HG03159 (cell line): Measurements from ENCODE around the gene TLR8.

Source experiments
- ATAC-seq: cut with Tn5 transposase; IDR thresholded peaks from one replicate; pipeline ENCODE4 v1.9.1; 2021; ENCODE audit warnings: mild to moderate bottlenecking, moderate library complexity; ENCODE audit not compliant: unreplicated experiment

TLR8 gene

GRCh38 chrX:12906046-12906761, at the start of gene TLR8:
Gene TLR8 (plus strand): TSS chrX:12906620. CDS start chrX:12906707, 87 bp downstream.
- no peak for ATAC-seq

- ATAC-seq = no peak
These were observed 41.1 kb upstream of the TLR8 start for GRCh38 chrX:12865359-12865758.

- no peak for ATAC-seq
These were observed 39.7 kb upstream of the TLR8 start, which contains the start of gene TLR7 for GRCh38 chrX:12866451-12867377. Gene TLR7 (plus strand): TSS chrX:12867072. CDS start chrX:12867579, 507 bp downstream.

DNA sequence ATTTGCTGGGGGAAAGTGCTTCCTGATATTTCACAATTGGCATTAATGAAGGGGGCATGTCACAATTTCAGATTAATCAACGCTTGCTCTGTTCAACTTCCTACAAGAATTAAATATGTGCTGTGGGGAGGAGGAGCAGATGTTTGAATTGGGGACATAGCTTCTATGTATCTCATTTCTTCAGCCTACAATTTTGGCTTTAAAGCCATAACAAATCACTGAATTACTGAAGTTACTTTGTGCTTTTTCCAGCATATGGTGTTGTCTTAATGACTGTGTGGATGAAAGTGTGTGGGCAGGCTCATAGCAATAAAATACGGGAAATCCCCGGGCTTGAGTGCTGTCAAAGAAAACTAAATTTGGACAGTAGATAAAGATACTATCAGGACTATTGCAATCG, 38.7 kb upstream of the TLR8 start:
- ATAC-seq = no peak

DNA sequence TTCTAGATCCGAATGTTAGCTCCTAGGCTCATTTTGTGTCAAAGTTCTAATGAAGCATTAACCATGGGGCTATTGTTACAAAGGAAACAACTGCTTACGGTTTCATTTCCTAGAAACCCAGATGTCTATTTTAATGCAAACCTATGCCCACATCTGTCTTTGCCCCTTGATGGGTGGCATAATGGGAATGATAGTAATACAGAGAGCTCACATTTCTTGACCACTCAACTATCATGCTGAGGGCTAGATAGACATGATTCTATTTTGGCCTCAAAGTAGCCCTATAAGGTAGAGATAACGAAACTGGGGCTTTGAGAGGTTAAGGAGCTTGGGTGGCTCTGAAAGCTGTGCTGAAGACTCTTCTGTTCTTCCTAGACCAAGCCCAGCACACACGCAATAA, 37.7 kb upstream of the TLR8 start:
- ATAC-seq = peak; percentile 40

DNA sequence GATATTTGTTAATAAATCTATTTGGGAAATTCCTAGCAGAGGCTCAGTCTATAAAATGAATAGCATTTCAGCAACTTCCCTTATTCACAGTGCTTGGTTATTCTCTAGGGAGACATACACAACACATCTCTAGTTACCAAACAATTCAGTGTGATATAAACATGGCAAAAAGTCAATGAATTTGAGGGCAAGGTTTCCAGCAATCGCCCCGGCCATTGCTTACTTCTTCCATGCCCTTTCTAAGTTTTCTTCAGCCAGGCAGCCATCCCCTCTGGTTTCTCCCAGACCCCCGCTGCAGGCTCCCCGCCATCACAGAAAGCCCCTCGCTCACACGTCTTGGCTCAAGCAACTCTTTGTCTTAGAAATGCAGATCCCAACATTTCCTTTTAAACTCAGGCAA, 35.2 kb upstream of the TLR8 start:
- no peak for ATAC-seq

DNA sequence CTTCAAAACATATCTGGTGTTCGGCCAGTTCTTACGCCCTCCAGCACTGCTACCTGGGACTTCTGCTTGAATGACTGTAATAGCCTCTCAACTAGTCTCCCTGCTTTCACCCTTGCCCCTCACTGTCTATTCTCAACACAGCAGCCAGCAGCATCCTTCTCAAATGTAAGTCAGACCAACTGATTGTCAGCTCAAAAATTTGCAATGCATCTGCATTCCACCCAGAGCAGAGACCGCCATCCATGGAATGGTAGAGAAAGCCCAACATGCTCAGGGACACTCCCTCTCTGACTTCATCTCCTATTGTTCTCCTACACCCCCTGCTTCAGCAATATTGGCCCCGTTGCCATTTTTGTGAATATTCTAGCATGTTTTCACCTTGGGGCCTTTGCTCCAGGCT, 33.7 kb upstream of the TLR8 start:
- ATAC-seq = no peak

DNA sequence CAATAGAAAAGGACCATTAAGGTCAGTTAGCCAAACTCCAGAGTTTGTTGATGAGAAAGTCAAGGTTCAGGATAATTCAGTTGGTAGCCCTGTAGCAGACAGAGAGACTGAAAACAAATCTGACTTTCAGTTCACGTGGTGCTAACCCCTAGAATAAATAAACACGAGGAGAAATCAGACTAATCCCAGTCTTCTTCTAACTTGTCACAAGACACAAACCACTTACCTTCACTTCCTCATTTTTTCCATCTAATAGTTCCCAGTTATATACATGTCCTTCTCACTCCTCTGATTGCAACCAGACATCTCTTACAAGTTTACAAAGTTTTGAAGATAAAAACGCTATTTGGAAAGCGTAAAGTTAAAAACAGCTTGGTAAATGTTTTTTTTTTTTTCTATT, 31.8 kb upstream of the TLR8 start:
- no peak for ATAC-seq

DNA sequence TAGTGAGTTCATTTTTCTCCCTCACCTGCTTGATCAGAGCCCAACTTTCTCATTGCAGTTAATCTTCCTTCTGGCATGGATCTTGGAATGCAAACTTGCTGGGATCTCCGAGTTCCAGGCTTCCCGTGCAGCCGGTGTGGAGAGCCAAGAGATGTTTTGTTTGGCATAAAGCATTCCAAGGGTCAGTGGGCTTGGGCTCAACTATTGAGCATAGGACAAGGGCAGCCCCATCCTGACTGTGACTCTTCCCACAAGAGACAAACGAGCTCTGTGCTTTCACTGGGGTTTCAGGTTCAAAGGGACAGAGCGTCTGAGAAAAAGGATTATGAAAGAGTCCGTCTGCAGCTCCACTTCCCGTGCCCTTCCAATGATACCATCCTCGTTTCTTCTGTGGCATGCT, 29.0 kb upstream of the TLR8 start:
- ATAC-seq = no peak

- ATAC-seq = no peak
These were observed 27.9 kb upstream of the TLR8 start for GRCh38 chrX:12878536-12878935.

DNA sequence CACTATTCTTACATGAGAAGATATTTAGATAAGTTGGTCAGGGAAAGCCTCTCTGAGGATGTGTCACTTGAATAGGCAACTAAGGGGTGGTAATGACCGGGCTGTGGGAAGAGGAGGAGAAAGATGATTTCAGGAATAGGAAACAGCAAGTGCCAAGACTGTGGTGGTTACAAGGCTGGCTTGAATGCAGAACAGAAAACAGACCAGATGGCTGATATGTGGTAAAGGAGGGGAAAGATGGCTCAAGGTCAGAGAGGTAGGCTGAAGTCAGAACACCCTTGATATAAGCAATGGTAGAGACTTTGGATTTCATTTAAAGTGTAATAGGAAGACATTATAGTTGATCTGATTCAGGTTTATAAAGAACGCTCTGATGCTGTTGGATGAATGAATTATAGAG, 24.5 kb upstream of the TLR8 start:
- ATAC-seq = peak; percentile 56

- ATAC-seq = no peak
These were observed 20.9 kb upstream of the TLR8 start for GRCh38 chrX:12885508-12885907.

DNA sequence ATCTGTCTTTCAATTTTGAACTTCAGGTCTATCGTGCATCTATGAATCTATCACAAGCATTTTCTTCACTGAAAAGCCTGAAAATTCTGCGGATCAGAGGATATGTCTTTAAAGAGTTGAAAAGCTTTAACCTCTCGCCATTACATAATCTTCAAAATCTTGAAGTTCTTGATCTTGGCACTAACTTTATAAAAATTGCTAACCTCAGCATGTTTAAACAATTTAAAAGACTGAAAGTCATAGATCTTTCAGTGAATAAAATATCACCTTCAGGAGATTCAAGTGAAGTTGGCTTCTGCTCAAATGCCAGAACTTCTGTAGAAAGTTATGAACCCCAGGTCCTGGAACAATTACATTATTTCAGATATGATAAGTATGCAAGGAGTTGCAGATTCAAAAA, 19.9 kb upstream of the TLR8 start:
- ATAC-seq = no peak

GRCh38 chrX:12887141-12887540, 19.3 kb upstream of the TLR8 start:
- no peak for ATAC-seq

DNA sequence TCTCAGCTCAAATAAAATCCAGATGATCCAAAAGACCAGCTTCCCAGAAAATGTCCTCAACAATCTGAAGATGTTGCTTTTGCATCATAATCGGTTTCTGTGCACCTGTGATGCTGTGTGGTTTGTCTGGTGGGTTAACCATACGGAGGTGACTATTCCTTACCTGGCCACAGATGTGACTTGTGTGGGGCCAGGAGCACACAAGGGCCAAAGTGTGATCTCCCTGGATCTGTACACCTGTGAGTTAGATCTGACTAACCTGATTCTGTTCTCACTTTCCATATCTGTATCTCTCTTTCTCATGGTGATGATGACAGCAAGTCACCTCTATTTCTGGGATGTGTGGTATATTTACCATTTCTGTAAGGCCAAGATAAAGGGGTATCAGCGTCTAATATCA, 18.7 kb upstream of the TLR8 start:
- no peak for ATAC-seq

DNA sequence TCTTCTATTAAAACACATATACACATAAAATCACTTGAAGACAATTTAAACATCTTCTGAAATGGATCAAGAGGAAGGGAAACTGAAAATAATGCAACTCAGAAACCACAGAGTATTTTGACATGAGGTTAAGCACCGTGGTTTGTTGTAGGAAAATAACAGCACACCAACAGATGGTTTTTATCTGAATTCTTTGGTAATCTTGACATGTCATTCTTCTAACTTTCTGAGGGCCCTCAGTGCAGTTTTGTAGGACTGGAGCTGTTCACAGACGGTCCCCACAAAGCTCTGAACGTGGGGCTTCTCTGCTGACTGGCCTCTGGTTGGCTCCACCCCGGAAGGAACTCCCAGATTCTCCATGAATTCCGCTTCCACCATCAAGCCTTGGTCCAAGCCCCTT, 16.0 kb upstream of the TLR8 start:
- ATAC-seq = peak; percentile 67

DNA sequence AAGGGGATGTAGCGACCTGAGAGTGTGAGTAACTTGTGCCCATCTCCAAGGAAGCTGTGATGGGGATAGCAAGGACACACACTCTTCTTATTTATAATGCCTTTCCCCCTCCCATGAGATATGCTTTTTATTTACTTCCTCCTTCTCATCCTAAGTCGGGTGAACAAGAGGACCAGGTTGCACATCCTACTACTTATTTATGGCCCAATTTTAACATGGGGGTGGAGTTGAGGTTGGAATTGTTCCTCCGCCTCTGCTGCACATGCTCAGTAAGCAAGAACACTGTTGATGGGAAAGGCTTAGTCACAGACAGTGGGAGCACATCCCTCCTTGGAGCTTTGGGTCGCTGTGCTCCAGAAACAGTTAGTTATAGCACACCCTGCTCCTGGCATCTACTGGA, 15.2 kb upstream of the TLR8 start:
- ATAC-seq = no peak

- ATAC-seq = peak; percentile 39
These were observed 14.4 kb upstream of the TLR8 start for GRCh38 chrX:12891915-12892506.

GRCh38 chrX:12892716-12893115, 13.7 kb upstream of the TLR8 start:
- no peak for ATAC-seq

GRCh38 chrX:12894074-12895030, 12.1 kb upstream of the TLR8 start:
- no peak for ATAC-seq

DNA sequence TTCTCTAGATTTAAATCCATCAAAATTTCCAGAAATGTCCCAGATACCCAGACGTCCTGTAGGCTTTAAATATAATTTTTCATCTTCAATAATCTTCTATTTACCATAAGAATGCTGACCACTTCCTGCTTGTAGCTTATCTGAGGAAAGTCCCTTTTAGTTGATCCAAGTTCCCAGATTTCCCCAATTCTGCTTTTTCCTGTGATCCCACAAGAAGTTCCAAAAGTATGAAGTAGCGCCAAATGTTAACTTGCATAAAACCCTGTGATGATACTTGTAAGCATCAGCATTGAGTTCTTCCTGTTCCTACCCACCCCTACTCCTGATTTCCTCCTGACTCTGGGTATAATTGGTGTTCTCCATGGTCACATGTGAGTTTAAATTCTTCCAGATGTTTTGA, 10.6 kb upstream of the TLR8 start:
- no peak for ATAC-seq
